GF-D8 (cell line): ENCODE measurements around the gene MYO1A.
"Not testable (repeated sequence)": the region's sequence is repeated elsewhere in the genome, so short reads cannot be mapped to it uniquely, and the experiment has no call there.

Experiments
- DNase-seq: peaks from one replicate; lab custom pipeline; 2025; lab: John Stamatoyannopoulos, UW

MYO1A gene

GRCh38 chr12:56993346-56993745, 56.6 kb downstream of the MYO1A start:
- DNase-seq, result peak; percentile 1

GRCh38 chr12:56991319-56992246, 58.3 kb downstream of the MYO1A start:
- DNase-seq, result peak; percentile 60

GRCh38 chr12:56990648-56991318, 59.1 kb downstream of the MYO1A start:
- DNase-seq, result no peak

GRCh38 chr12:56989861-56990610, 59.9 kb downstream of the MYO1A start:
- DNase-seq, result no peak

- DNase-seq, result peak; percentile 56
These were observed 61.7 kb downstream of the MYO1A start for GRCh38 chr12:56988207-56988739.

- peak; percentile 5 for DNase-seq
These were observed 62.3 kb downstream of the MYO1A start for GRCh38 chr12:56987551-56988053.

- no peak for DNase-seq
These were observed 62.9 kb downstream of the MYO1A start for GRCh38 chr12:56987011-56987410.

GRCh38 chr12:56985714-56986113, 64.2 kb downstream of the MYO1A start:
- DNase-seq, result not testable (repeated sequence)

GRCh38 chr12:56983386-56983785, 66.5 kb downstream of the MYO1A start:
- DNase-seq, result no peak

GRCh38 chr12:56982578-56983236, 67.2 kb downstream of the MYO1A start:
- DNase-seq, result not testable (repeated sequence)

GRCh38 chr12:56980941-56981530, 68.9 kb downstream of the MYO1A start:
- DNase-seq, result no peak

GRCh38 chr12:56980268-56980667, 69.7 kb downstream of the MYO1A start:
- no peak for DNase-seq

- no peak for DNase-seq
These were observed 70.3 kb downstream of the MYO1A start for GRCh38 chr12:56979628-56980027.
